Thyroid gland (tissue), 4 donors: ENCODE measurements around the gene PNKP. TPM values are rescaled to one million over a fixed set of nuclear protein-coding genes. Genes with fewer than 3 reads are reported as not detected.

Experiments used
- DNase-seq, 2 donors: peaks; one replicate each; pipeline ENCODE4 v3.0.0-alpha.2; 2019
- H3K27ac ChIP-seq, 3 donors: fragments of 200-600 bp; sonication (generic); 1 replicate in 2 of 3; 2 replicates in 1 of 3; pipeline ENCODE4 v1.5.1; 2016 to 2019; ENCODE audit warnings: mild to moderate bottlenecking in 1 of 3, moderate library complexity in 1 of 3
- H3K27me3 ChIP-seq: fragments of 200-600 bp; sonication (generic); one replicate; pipeline ENCODE4 v1.5.1; 2019
- H3K36me3 ChIP-seq, 2 donors: fragments of 200-600 bp; sonication (generic); one replicate each; pipeline ENCODE4 v1.5.1; 2016 to 2019
- H3K4me1 ChIP-seq, 2 donors: fragments of 200-600 bp; sonication (generic); one replicate each; pipeline ENCODE4 v1.5.1; 2017 to 2019
- H3K4me3 ChIP-seq, 3 donors: fragments of 200-600 bp; sonication (generic); replicated peaks in 1 of 3; 1 replicate in 2 of 3; 2 replicates in 1 of 3; pipeline ENCODE4 v1.5.1; 2016; ENCODE audit warnings: mild to moderate bottlenecking in 1 of 3
- H3K9me3 ChIP-seq: fragments of 200-600 bp; sonication (generic); one replicate; pipeline ENCODE4 v1.5.1; 2017
- POLR2A ChIP-seq, 2 donors: fragments of 450-650 bp; IDR thresholded peaks; one replicate each; pipeline ENCODE4 v1.6.1; 2017; ENCODE audit warnings: antibody characterized with exemption in 2 of 2, mild to moderate bottlenecking in 2 of 2, moderate library complexity in 1 of 2
- WGBS, 2 donors: methylation state at CpG; one replicate each; pipeline ENCODE4 v1.1.5; 2017; 5-methylcytosine and 5-hydroxymethylcytosine counted together
- intact Hi-C: fragments of 100-400 bp; cut with DNase I; formaldehyde crosslinking; loops from one replicate; pipeline ENCODE4 v1.15.1; 2023
- total RNA-seq, 4 donors: library from RNA; depleted of rRNA; stranded (reverse); fragments of >200 nt; gene quantifications; one replicate each; pipeline ENCODE4 v1.2.3, GENCODE V29; 2016
- TF ChIP-seq, protein P1 (sequence below), 6 experiments: fragments of 200-600 bp in 3 of 6; fragments of 450-650 bp in 3 of 6; sonication (generic) in 3 of 6; IDR thresholded peaks; one replicate each; pipeline ENCODE4 v1.5.1; 2016 to 2019; ENCODE audit warnings: antibody characterized with exemption in 6 of 6, mild to moderate bottlenecking in 2 of 6, inconsistent platforms in 1 of 6, moderate library complexity in 1 of 6

The PNKP gene
- total RNA-seq, 4 donors from 2014 or later = 54.6 to 124 (median 84.3) TPM

DNA sequence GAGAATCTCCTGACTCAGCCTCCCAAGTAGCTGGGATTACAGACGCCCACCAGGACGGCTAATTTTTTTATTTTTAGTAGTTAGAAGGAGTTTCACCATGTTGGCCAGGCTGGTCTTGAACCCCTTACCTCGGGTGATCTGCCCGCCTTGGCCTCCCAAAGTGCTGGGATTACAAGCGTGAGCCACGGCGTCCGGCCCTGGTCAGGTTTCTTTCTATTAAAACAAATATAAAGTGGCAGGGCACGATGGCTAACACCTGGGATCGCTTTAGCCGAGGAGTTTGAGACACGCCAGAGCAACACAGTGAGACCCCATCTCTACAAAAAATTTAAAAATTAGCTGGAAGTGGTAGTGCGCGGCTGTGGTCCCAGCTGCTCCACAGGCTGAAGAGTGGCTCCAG, 50.8 kb downstream of the PNKP start:
- Histone ChIP-seq H3K27me3 (no peaks in the 10 kb centered on the region), H3K36me3 (no peaks in the 10 kb centered on the region), H3K4me1 (peaks cover 39 to 40% of the 10 kb centered on the region in 2 donors), H3K27ac (peak overlapping the region; percentile 85 to 97 (median 92)), H3K4me3 (no peak overlapping the region), H3K9me3 (no peaks in the 10 kb centered on the region)
- intact Hi-C loops = loop anchor here (5.0 kb wide), 1 partner anchor 36 kb away; the partner anchor contains the start of gene PTOV1
- TF ChIP-seq, protein P1, sequence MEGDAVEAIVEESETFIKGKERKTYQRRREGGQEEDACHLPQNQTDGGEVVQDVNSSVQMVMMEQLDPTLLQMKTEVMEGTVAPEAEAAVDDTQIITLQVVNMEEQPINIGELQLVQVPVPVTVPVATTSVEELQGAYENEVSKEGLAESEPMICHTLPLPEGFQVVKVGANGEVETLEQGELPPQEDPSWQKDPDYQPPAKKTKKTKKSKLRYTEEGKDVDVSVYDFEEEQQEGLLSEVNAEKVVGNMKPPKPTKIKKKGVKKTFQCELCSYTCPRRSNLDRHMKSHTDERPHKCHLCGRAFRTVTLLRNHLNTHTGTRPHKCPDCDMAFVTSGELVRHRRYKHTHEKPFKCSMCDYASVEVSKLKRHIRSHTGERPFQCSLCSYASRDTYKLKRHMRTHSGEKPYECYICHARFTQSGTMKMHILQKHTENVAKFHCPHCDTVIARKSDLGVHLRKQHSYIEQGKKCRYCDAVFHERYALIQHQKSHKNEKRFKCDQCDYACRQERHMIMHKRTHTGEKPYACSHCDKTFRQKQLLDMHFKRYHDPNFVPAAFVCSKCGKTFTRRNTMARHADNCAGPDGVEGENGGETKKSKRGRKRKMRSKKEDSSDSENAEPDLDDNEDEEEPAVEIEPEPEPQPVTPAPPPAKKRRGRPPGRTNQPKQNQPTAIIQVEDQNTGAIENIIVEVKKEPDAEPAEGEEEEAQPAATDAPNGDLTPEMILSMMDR (IDR thresholded peaks at IDR 0.05) = no peak
- no peak for DNase-seq
- WGBS, 2 donors = 76 to 82% methylated on average over 14 of the region's 14 CpGs

DNA sequence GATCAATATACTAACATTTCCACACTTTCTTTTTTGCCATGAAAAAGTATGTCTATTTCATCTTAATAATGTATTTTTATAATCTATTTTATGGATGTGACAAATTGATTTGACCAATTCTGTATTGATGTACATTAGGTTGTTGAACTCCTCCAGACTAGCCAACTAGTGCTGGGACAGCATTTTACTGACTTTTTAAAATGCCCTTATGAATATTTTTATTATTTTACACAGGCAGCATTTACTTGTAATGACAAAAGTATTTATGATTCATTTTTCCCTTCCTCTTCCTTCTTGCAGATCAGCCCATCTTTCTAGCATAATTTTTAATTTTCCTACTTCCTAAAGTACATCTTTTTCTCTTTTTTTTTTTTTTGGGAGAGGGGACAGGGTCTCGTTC, 53.4 kb downstream of the PNKP start:
- TF ChIP-seq POLR2A (IDR thresholded peaks at IDR 0.05) = no peak
- TF ChIP-seq, protein P1 (IDR thresholded peaks at IDR 0.05) = no peak
- H3K27ac ChIP-seq = peak overlapping the region; percentile 90 to 97 (median 95)
- peaks cover 21 to 26% of the 10 kb centered on the region in 2 donors for H3K4me1 ChIP-seq
- DNase-seq = no peak
- intact Hi-C loops = no loop called here
- H3K9me3 ChIP-seq = no peaks in the 10 kb centered on the region
- WGBS, 2 donors = 75 to 96% methylated on average over 1 of the region's 1 CpG
- no peak overlapping the region for H3K4me3 ChIP-seq
- no peaks in the 10 kb centered on the region for H3K27me3 ChIP-seq
- H3K36me3 ChIP-seq = no peaks in the 10 kb centered on the region

DNA sequence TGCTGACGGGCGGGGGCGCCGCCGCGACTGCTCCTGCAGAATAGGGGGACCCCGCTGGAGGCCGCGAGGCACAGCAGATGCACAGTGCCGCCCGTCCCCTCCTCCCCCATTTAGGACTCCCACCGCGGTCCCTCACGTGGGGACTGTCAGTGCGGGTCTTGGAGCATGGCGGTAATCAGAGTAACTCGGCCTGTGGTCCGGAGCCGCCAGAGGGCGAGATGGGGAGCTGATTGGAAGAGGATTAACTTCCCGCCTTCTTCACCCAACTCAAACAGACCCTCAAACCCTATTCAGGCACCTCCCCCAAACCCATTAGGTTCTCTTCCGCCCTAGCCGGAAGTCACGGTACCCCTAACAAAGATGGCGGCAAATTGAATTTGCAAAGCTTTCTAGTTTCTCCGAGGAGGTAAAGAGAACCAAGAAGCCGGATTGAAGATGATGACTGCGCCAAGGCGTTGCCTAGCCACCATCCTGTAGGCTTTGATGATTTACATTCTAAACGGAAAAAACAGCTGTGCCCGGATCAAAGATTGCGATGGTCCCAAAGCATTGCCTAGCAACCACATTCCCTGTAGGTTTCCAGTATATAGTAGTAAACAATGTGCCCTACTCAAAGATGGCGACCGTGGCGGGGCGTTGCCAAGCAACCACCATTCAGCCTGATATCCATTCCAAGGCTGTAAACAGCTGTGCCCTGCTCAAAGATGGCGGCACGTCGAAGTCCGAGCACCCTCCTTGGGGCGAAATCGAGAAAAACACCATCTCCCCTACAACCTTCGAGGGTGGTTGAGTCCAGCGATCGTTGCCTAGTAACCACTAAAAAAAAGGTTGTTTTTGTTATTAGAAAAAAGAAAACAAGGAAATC, 54.1 kb downstream of the PNKP start, which contains the start of gene FUZ:
FUZ (minus strand) TSS at position 296 of the 865 bp plus-strand sequence; CDS start at position 110, 186 bp downstream.
- H3K27ac ChIP-seq = peak within 1 kb of the TSS; percentile 90 to 97 (median 95)
- H3K27me3 ChIP-seq = no peaks in the 10 kb centered on the region
- WGBS, 2 donors = 0 to 1% methylated on average over 31 to 42 of the region's 45 CpGs
- H3K36me3 ChIP-seq = no peaks in the 10 kb centered on the region
- peak; percentile 96 for DNase-seq
- H3K9me3 ChIP-seq = no peaks in the 10 kb centered on the region
- intact Hi-C loops = no loop called here
- H3K4me1 ChIP-seq = peaks cover 17 to 28% of the 10 kb centered on the region in 2 donors
- H3K4me3 ChIP-seq = peak within 1 kb of the TSS; percentile 11 to 87 (median 54)
- TF ChIP-seq POLR2A (IDR thresholded peaks at IDR 0.05) = peak in 1 of 2 donors; percentile 7
- TF ChIP-seq, protein P1 (IDR thresholded peaks at IDR 0.05) = peak in 3 of 6 experiments; percentile 31 to 35 (median 34)

DNA sequence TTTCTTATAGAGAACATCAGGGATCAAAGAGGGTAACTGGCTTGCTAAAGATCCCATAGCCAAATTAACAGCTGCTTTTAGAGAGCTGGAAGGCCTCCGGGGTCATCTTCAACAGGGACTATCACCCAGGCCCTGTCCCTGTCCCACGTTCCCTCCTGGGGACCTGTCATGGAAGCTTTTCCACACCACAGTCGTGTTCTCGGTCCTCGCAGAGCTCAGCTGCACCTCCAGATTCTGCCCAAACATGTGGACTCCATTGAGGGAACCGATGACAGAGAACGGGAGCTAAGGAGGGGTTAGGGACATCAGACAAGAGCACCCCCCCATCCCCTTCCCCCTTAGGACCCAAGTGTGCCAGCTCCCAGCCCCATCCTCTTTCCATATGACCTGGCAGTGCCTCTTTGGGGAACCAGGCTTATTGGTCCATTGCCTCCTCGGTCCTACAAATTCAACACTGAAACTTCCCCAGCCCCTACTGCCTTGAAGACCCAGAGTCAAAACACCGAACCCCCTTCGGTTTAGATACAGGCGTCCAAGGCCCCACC, 54.9 kb downstream of the PNKP start:
- Histone ChIP-seq H3K4me3 (peak overlapping the region; percentile 11 to 87 (median 54)), H3K27ac (peak overlapping the region; percentile 90 to 97 (median 95)), H3K4me1 (peaks cover 17 to 28% of the 10 kb centered on the region in 2 donors), H3K36me3 (no peaks in the 10 kb centered on the region), H3K9me3 (no peaks in the 10 kb centered on the region), H3K27me3 (no peaks in the 10 kb centered on the region)
- intact Hi-C loops = no loop called here
- DNase-seq = no peak
- 47 to 75% methylated on average over 7 to 10 of the region's 11 CpGs for WGBS, 2 donors
- TF ChIP-seq POLR2A (IDR thresholded peaks at IDR 0.05) = no peak
- TF ChIP-seq, protein P1 (IDR thresholded peaks at IDR 0.05) = no peak

DNA sequence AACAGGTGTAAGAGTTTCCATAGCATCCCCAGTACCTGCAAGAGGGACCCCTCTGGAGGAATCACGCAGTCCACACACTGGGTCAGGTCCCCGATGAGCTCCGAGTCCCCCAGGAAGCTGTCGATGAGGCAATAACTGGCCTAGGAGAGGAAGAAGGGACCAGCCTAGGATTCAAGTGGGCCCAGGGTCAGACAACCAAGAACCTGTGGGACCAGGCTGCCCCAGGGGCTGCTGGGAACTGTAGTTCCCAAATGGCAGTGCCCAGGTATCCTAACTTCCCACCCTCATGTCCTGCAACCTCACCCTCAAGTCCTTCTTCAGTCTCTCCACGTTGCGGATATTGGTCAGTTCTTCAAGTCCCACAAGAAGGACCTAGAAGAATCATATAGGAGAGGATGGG, 56.0 kb downstream of the PNKP start:
- Histone ChIP-seq H3K4me1 (peaks cover 17 to 22% of the 10 kb centered on the region in 2 donors), H3K27me3 (no peaks in the 10 kb centered on the region), H3K9me3 (no peaks in the 10 kb centered on the region), H3K36me3 (no peaks in the 10 kb centered on the region), H3K4me3 (no peak overlapping the region), H3K27ac (no peak overlapping the region)
- TF ChIP-seq, protein P1 (IDR thresholded peaks at IDR 0.05) = no peak
- no peak for TF ChIP-seq POLR2A (IDR thresholded peaks at IDR 0.05)
- no peak for DNase-seq
- WGBS, 2 donors = 90 to 93% methylated on average over 6 of the region's 6 CpGs
- intact Hi-C loops = no loop called here
